ENCODE results near the gene MFAP4. TPM values are rescaled to one million over a fixed set of nuclear protein-coding genes. Genes with fewer than 3 reads are reported as not detected.

The MFAP4 gene
- total RNA-seq, 1 donor from 2014 or later = 0.93 TPM

- Histone ChIP-seq H3K4me2 (ENCODE audit: low read length) (no peak overlapping the region), H3K36me3 (ENCODE audit: insufficient read depth, low read length) (no peaks in the 10 kb centered on the region), H3K4me3 (ENCODE audit: insufficient read depth, low read depth, low read length) (no peak overlapping the region), H3K27ac (ENCODE audit: low read depth, low read length) (no peak overlapping the region), H2AFZ (ENCODE audit: low read depth, low read length) (no peak overlapping the region), H3K4me1 (ENCODE audit: insufficient read depth, low read length) (peaks cover 16% of the 10 kb centered on the region), H3K9me3 (ENCODE audit: insufficient read depth, low read depth, low read length) (no peaks in the 10 kb centered on the region), H4K20me1 (ENCODE audit: insufficient read depth, low read length) (no peaks in the 10 kb centered on the region), H3K79me2 (ENCODE audit: insufficient read depth, low read length) (no peaks in the 10 kb centered on the region), H3K9ac (ENCODE audit: low read length) (no peak overlapping the region), H3K27me3 (ENCODE audit: insufficient read depth, low read length) (peaks cover 2% of the 10 kb centered on the region)
- Mint-ChIP-seq H3K4me1 (ENCODE audit: low read depth, unreplicated experiment) (peaks cover 13% of the 10 kb centered on the region), H3K27ac (ENCODE audit: unreplicated experiment) (no peak overlapping the region), H3K36me3 (ENCODE audit: low read depth, unreplicated experiment) (no peaks in the 10 kb centered on the region), H3K4me3 (ENCODE audit: unreplicated experiment) (no peak overlapping the region), H3K27me3 (ENCODE audit: low read depth, unreplicated experiment) (peaks cover 8% of the 10 kb centered on the region), H3K9me3 (ENCODE audit: unreplicated experiment) (no peaks in the 10 kb centered on the region)
- DNase-seq (ENCODE audit: low read depth) (no peak), FAIRE-seq (no peak)
- TF ChIP-seq CTCF (IDR thresholded peaks at IDR 0.05; ENCODE audit: insufficient read depth, low read depth, low read length) (no peak), EZH2 (IDR thresholded peaks at IDR 0.05; ENCODE audit: insufficient read depth, low read length) (no peak)
Observed at GRCh38 chr17:19391432-19391831, 4.4 kb upstream of the MFAP4 start.

- Mint-ChIP-seq H3K27ac (ENCODE audit: unreplicated experiment) (no peak overlapping the region), H3K4me1 (ENCODE audit: low read depth, unreplicated experiment) (peaks cover 18% of the 10 kb centered on the region), H3K9me3 (ENCODE audit: unreplicated experiment) (no peaks in the 10 kb centered on the region), H3K36me3 (ENCODE audit: low read depth, unreplicated experiment) (no peaks in the 10 kb centered on the region), H3K4me3 (ENCODE audit: unreplicated experiment) (no peak overlapping the region), H3K27me3 (ENCODE audit: low read depth, unreplicated experiment) (peaks cover 8% of the 10 kb centered on the region)
- no peak for FAIRE-seq
- Histone ChIP-seq H3K36me3 (ENCODE audit: insufficient read depth, low read length) (no peaks in the 10 kb centered on the region), H4K20me1 (ENCODE audit: insufficient read depth, low read length) (peaks cover 4% of the 10 kb centered on the region), H2AFZ (ENCODE audit: low read depth, low read length) (no peak overlapping the region), H3K27me3 (ENCODE audit: insufficient read depth, low read length) (peaks cover 2% of the 10 kb centered on the region), H3K4me3 (ENCODE audit: insufficient read depth, low read depth, low read length) (no peak overlapping the region), H3K9ac (ENCODE audit: low read length) (no peak overlapping the region), H3K4me2 (ENCODE audit: low read length) (no peak overlapping the region), H3K79me2 (ENCODE audit: insufficient read depth, low read length) (no peaks in the 10 kb centered on the region), H3K4me1 (ENCODE audit: insufficient read depth, low read length) (peaks cover 20% of the 10 kb centered on the region), H3K27ac (ENCODE audit: low read depth, low read length) (no peak overlapping the region), H3K9me3 (ENCODE audit: insufficient read depth, low read depth, low read length) (no peaks in the 10 kb centered on the region)
- TF ChIP-seq EZH2 (IDR thresholded peaks at IDR 0.05; ENCODE audit: insufficient read depth, low read length) (no peak), CTCF (IDR thresholded peaks at IDR 0.05; ENCODE audit: insufficient read depth, low read depth, low read length) (no peak)
- DNase-seq (ENCODE audit: low read depth) = no peak
Observed at GRCh38 chr17:19390951-19391350, 4.0 kb upstream of the MFAP4 start.

- H3K4me2 ChIP-seq (ENCODE audit: low read length) = no peak overlapping the region
- FAIRE-seq = peak; percentile 13
- no peak overlapping the region for H3K9ac ChIP-seq (ENCODE audit: low read length)
- H3K27ac ChIP-seq (ENCODE audit: low read depth, low read length) = no peak overlapping the region
- H3K4me3 Mint-ChIP-seq (ENCODE audit: unreplicated experiment) = no peak overlapping the region
- no peak overlapping the region for H3K4me3 ChIP-seq (ENCODE audit: insufficient read depth, low read depth, low read length)
- peaks cover 2% of the 10 kb centered on the region for H3K27me3 ChIP-seq (ENCODE audit: insufficient read depth, low read length)
- H3K9me3 ChIP-seq (ENCODE audit: insufficient read depth, low read depth, low read length) = no peaks in the 10 kb centered on the region
- no peaks in the 10 kb centered on the region for H3K9me3 Mint-ChIP-seq (ENCODE audit: unreplicated experiment)
- DNase-seq (ENCODE audit: low read depth) = no peak
- H2AFZ ChIP-seq (ENCODE audit: low read depth, low read length) = no peak overlapping the region
- H3K4me1 Mint-ChIP-seq (ENCODE audit: low read depth, unreplicated experiment) = peaks cover 26% of the 10 kb centered on the region
- no peak for TF ChIP-seq EZH2 (IDR thresholded peaks at IDR 0.05; ENCODE audit: insufficient read depth, low read length)
- no peak for TF ChIP-seq CTCF (IDR thresholded peaks at IDR 0.05; ENCODE audit: insufficient read depth, low read depth, low read length)
- peaks cover 6% of the 10 kb centered on the region for H3K36me3 Mint-ChIP-seq (ENCODE audit: low read depth, unreplicated experiment)
- H3K79me2 ChIP-seq (ENCODE audit: insufficient read depth, low read length) = peaks cover 2% of the 10 kb centered on the region
- peaks cover 20% of the 10 kb centered on the region for H4K20me1 ChIP-seq (ENCODE audit: insufficient read depth, low read length)
- peaks cover 25% of the 10 kb centered on the region for H3K4me1 ChIP-seq (ENCODE audit: insufficient read depth, low read length)
- peaks cover 8% of the 10 kb centered on the region for H3K27me3 Mint-ChIP-seq (ENCODE audit: low read depth, unreplicated experiment)
- H3K27ac Mint-ChIP-seq (ENCODE audit: unreplicated experiment) = no peak overlapping the region
- no peaks in the 10 kb centered on the region for H3K36me3 ChIP-seq (ENCODE audit: insufficient read depth, low read length)
Observed at GRCh38 chr17:19388791-19389785, 2.1 kb upstream of the MFAP4 start.

Data from astrocyte (in vitro differentiated cells and primary cell).